Forelimb muscle (tissue), 1 donor: ENCODE results near the gene JADE1. TPM values are rescaled to one million over a fixed set of nuclear protein-coding genes. Genes with fewer than 3 reads are reported as not detected.

Experiments used
- DNase-seq: peaks from one replicate; pipeline ENCODE4 v3.0.0-alpha.2; 2013; ENCODE audit warnings: low read depth
- polyA plus RNA-seq: library from polyadenylated mRNA; unstranded; fragments of 120-200 nt; gene quantifications from one replicate; pipeline ENCODE4 v1.2.1, GENCODE V29; 2013; ENCODE audit not compliant: insufficient read length

The JADE1 gene
- polyA plus RNA-seq, 1 donor = 29.7 TPM

- no peak for DNase-seq
These were observed 901 bp downstream of the JADE1 start for GRCh38 chr4:128810331-128810870.

- DNase-seq = no peak
These were observed 1.5 kb downstream of the JADE1 start for GRCh38 chr4:128810871-128811570.

- no peak for DNase-seq
These were observed 2.3 kb downstream of the JADE1 start for GRCh38 chr4:128811571-128812441.

- DNase-seq = no peak
These were observed 3.1 kb downstream of the JADE1 start for GRCh38 chr4:128812442-128813235.

GRCh38 chr4:128813965-128814364, 4.5 kb downstream of the JADE1 start:
- no peak for DNase-seq

GRCh38 chr4:128818442-128818841, 8.9 kb downstream of the JADE1 start:
- no peak for DNase-seq

GRCh38 chr4:128819082-128819742, 9.7 kb downstream of the JADE1 start:
- no peak for DNase-seq

- no peak for DNase-seq
These were observed 11.2 kb downstream of the JADE1 start for GRCh38 chr4:128820671-128821070.

GRCh38 chr4:128821151-128821550, 11.7 kb downstream of the JADE1 start:
- DNase-seq = no peak

GRCh38 chr4:128823025-128823661, 13.6 kb downstream of the JADE1 start:
- no peak for DNase-seq

GRCh38 chr4:128825226-128825625, 15.7 kb downstream of the JADE1 start:
- no peak for DNase-seq

- no peak for DNase-seq
These were observed 17.8 kb downstream of the JADE1 start for GRCh38 chr4:128827296-128827695.

GRCh38 chr4:128830906-128831503, 21.5 kb downstream of the JADE1 start:
- DNase-seq = no peak

GRCh38 chr4:128831531-128832242, 22.2 kb downstream of the JADE1 start:
- no peak for DNase-seq

- no peak for DNase-seq
These were observed 22.7 kb downstream of the JADE1 start for GRCh38 chr4:128832243-128832625.

GRCh38 chr4:128835498-128836222, 26.2 kb downstream of the JADE1 start:
- no peak for DNase-seq

- no peak for DNase-seq
These were observed 27.7 kb downstream of the JADE1 start for GRCh38 chr4:128837198-128837597.

- DNase-seq = no peak
These were observed 28.2 kb downstream of the JADE1 start for GRCh38 chr4:128837679-128838078.

GRCh38 chr4:128840711-128841318, 31.3 kb downstream of the JADE1 start:
- DNase-seq = no peak
